Measurements from ENCODE around the gene SLC25A24. TPM values are rescaled to one million over a fixed set of nuclear protein-coding genes. Genes with fewer than 3 reads are reported as not detected.
"Not testable (repeated sequence)": the region's sequence is repeated elsewhere in the genome, so short reads cannot be mapped to it uniquely, and the experiment has no call there.

The SLC25A24 gene
- polyA plus RNA-seq (2011; rRNA removed), result 35.7 and 50.5 TPM in 2 replicates
- 21.3 and 30.1 TPM in 2 replicates for polyA minus RNA-seq (2011; rRNA and poly(A)+ RNA removed)

- DNase-seq (ENCODE audit: low read depth, low spot score), result peak; percentile 27
- Histone ChIP-seq H3K27me3 (ENCODE audit: control insufficient read depth, insufficient read depth, low read length) (no peaks in the 10 kb centered on the region), H3K27ac (ENCODE audit: low read depth, low read length) (peak within 1 kb of the TSS; percentile 83), H3K4me3 (ENCODE audit: low read depth, low read length) (peak within 1 kb of the TSS; percentile 89), H3K9me3 (ENCODE audit: control insufficient read depth, insufficient read depth, low read length) (no peaks in the 10 kb centered on the region; the same call in 1 of the 2 replicates)
- TF ChIP-seq CTCF (IDR thresholded peaks at IDR 0.05; ENCODE audit: low read depth, low read length), result no peak
- CTCF ChIA-PET, result interaction anchor here (0.9 to 2.3 kb wide), 9 partner anchors 11 to 447 kb away, joined by 3 to 10 read pairs (median 5); no protein-coding TSS in a partner anchor
- POLR2A ChIA-PET, result interaction anchor here (0.7 to 1.3 kb wide), 5 partner anchors 9 to 461 kb away, joined by 3 to 4 read pairs (median 3); partner anchors contain the start of genes EEIG2 and HENMT1
Measured at GRCh38 chr1:108199781-108200686, at the start of gene SLC25A24. TSS of gene SLC25A24 (minus strand) at chr1:108200343. CDS start at chr1:108200138, 205 bp downstream.

GRCh38 chr1:108243976-108244375 is 43.8 kb upstream of the SLC25A24 start, which contains the start of gene NBPF4:
TSS of gene NBPF4 (minus strand) at chr1:108244076. CDS start at chr1:108243761, 315 bp downstream.
- H3K27me3 ChIP-seq (ENCODE audit: control insufficient read depth, insufficient read depth, low read length); H3K4me3 ChIP-seq (ENCODE audit: low read depth, low read length); CTCF ChIA-PET; H3K27ac ChIP-seq (ENCODE audit: low read depth, low read length); POLR2A ChIA-PET; H3K9me3 ChIP-seq (ENCODE audit: control insufficient read depth, insufficient read depth, low read length); DNase-seq (ENCODE audit: low read depth, low spot score): not testable (repeated sequence)

GRCh38 chr1:108239426-108239825 is 39.3 kb upstream of the SLC25A24 start:
- POLR2A ChIA-PET; H3K27ac ChIP-seq (ENCODE audit: low read depth, low read length); CTCF ChIA-PET; H3K9me3 ChIP-seq (ENCODE audit: control insufficient read depth, insufficient read depth, low read length); DNase-seq (ENCODE audit: low read depth, low spot score); H3K27me3 ChIP-seq (ENCODE audit: control insufficient read depth, insufficient read depth, low read length); H3K4me3 ChIP-seq (ENCODE audit: low read depth, low read length): not testable (repeated sequence)

GRCh38 chr1:108235308-108235707 is 35.2 kb upstream of the SLC25A24 start:
- H3K9me3 ChIP-seq (ENCODE audit: control insufficient read depth, insufficient read depth, low read length); H3K27me3 ChIP-seq (ENCODE audit: control insufficient read depth, insufficient read depth, low read length); CTCF ChIA-PET; H3K4me3 ChIP-seq (ENCODE audit: low read depth, low read length); H3K27ac ChIP-seq (ENCODE audit: low read depth, low read length); DNase-seq (ENCODE audit: low read depth, low spot score); POLR2A ChIA-PET: not testable (repeated sequence)

GRCh38 chr1:108232183-108232582 is 32.0 kb upstream of the SLC25A24 start:
- H3K27ac ChIP-seq (ENCODE audit: low read depth, low read length); DNase-seq (ENCODE audit: low read depth, low spot score); POLR2A ChIA-PET; H3K4me3 ChIP-seq (ENCODE audit: low read depth, low read length); H3K9me3 ChIP-seq (ENCODE audit: control insufficient read depth, insufficient read depth, low read length); H3K27me3 ChIP-seq (ENCODE audit: control insufficient read depth, insufficient read depth, low read length); CTCF ChIA-PET: not testable (repeated sequence)

- POLR2A ChIA-PET; CTCF ChIA-PET; H3K27me3 ChIP-seq (ENCODE audit: control insufficient read depth, insufficient read depth, low read length): not testable (repeated sequence)
Measured at GRCh38 chr1:108229976-108230375, 29.8 kb upstream of the SLC25A24 start.

GRCh38 chr1:108227772-108228171 is 27.6 kb upstream of the SLC25A24 start:
- CTCF ChIA-PET, result not testable (repeated sequence)

More at GRCh38 chr1:108229976-108230375, 29.8 kb upstream of the SLC25A24 start:
- not testable (repeated sequence) for H3K27ac ChIP-seq (ENCODE audit: low read depth, low read length); DNase-seq (ENCODE audit: low read depth, low spot score); H3K4me3 ChIP-seq (ENCODE audit: low read depth, low read length); H3K9me3 ChIP-seq (ENCODE audit: control insufficient read depth, insufficient read depth, low read length)

GRCh38 chr1:108226855-108227254 is 26.7 kb upstream of the SLC25A24 start:
- H3K9me3 ChIP-seq (ENCODE audit: control insufficient read depth, insufficient read depth, low read length); H3K27ac ChIP-seq (ENCODE audit: low read depth, low read length); POLR2A ChIA-PET; DNase-seq (ENCODE audit: low read depth, low spot score); CTCF ChIA-PET; H3K4me3 ChIP-seq (ENCODE audit: low read depth, low read length); H3K27me3 ChIP-seq (ENCODE audit: control insufficient read depth, insufficient read depth, low read length): not testable (repeated sequence)

More at GRCh38 chr1:108227772-108228171, 27.6 kb upstream of the SLC25A24 start:
- H3K27ac ChIP-seq (ENCODE audit: low read depth, low read length); H3K4me3 ChIP-seq (ENCODE audit: low read depth, low read length); H3K9me3 ChIP-seq (ENCODE audit: control insufficient read depth, insufficient read depth, low read length); POLR2A ChIA-PET; H3K27me3 ChIP-seq (ENCODE audit: control insufficient read depth, insufficient read depth, low read length); DNase-seq (ENCODE audit: low read depth, low spot score): not testable (repeated sequence)

GRCh38 chr1:108223226-108223625 is 23.1 kb upstream of the SLC25A24 start:
- CTCF ChIA-PET; H3K4me3 ChIP-seq (ENCODE audit: low read depth, low read length); POLR2A ChIA-PET; H3K27me3 ChIP-seq (ENCODE audit: control insufficient read depth, insufficient read depth, low read length); H3K9me3 ChIP-seq (ENCODE audit: control insufficient read depth, insufficient read depth, low read length); H3K27ac ChIP-seq (ENCODE audit: low read depth, low read length); DNase-seq (ENCODE audit: low read depth, low spot score): not testable (repeated sequence)

GRCh38 chr1:108217515-108218174 is 17.5 kb upstream of the SLC25A24 start:
- POLR2A ChIA-PET, CTCF ChIA-PET: not testable (repeated sequence)

GRCh38 chr1:108217007-108217406 is 16.9 kb upstream of the SLC25A24 start:
- POLR2A ChIA-PET; H3K4me3 ChIP-seq (ENCODE audit: low read depth, low read length); H3K27me3 ChIP-seq (ENCODE audit: control insufficient read depth, insufficient read depth, low read length); CTCF ChIA-PET; H3K27ac ChIP-seq (ENCODE audit: low read depth, low read length); DNase-seq (ENCODE audit: low read depth, low spot score); H3K9me3 ChIP-seq (ENCODE audit: control insufficient read depth, insufficient read depth, low read length): not testable (repeated sequence)

More at GRCh38 chr1:108217515-108218174, 17.5 kb upstream of the SLC25A24 start:
- not testable (repeated sequence) for H3K4me3 ChIP-seq (ENCODE audit: low read depth, low read length); H3K27ac ChIP-seq (ENCODE audit: low read depth, low read length); H3K9me3 ChIP-seq (ENCODE audit: control insufficient read depth, insufficient read depth, low read length); H3K27me3 ChIP-seq (ENCODE audit: control insufficient read depth, insufficient read depth, low read length); DNase-seq (ENCODE audit: low read depth, low spot score)

All from AG04450 (cell line).